GM10248 (cell line): ENCODE measurements around the gene CHRM5.

ENCODE experiments used
- CTCF ChIA-PET: fragments of 300-600 bp; sonication (Branson Sonifier 250); formaldehyde crosslinking; extraction: SDS; loops from one replicate; lab custom pipeline; 2021; ENCODE audit warnings: antibody characterized with exemption; lab: Yijun Ruan, JAX
- POLR2A ChIA-PET: fragments of 350-650 bp; sonication (Branson Sonifier 250); formaldehyde crosslinking; extraction: SDS; loops from one replicate; lab custom pipeline; 2020; ENCODE audit warnings: antibody characterized with exemption; lab: Yijun Ruan, JAX
- DNase-seq: peaks from one replicate; pipeline ENCODE4 v3.0.0; 2012; ENCODE audit errors: extremely low spot score
- CTCF ChIP-seq: IDR thresholded peaks from 2 replicates; pipeline ENCODE4 v1.5.1; 2012; ENCODE audit warnings: mild to moderate bottlenecking, low read depth; ENCODE audit errors: extremely low read depth, missing control alignments, control extremely low read depth

The CHRM5 gene

GRCh38 chr15:34027606-34028005 is 59.3 kb downstream of the CHRM5 start:
- POLR2A ChIA-PET, result no interaction called here
- no peak for TF ChIP-seq CTCF
- no peak for DNase-seq
- CTCF ChIA-PET, result no interaction called here

GRCh38 chr15:34031987-34032760 is 63.9 kb downstream of the CHRM5 start:
- ChIA-PET CTCF (interaction anchor here (0.7 kb wide), 1 partner anchor 11 kb away, joined by 3 read pairs; no protein-coding TSS in a partner anchor), POLR2A (no interaction called here)
- DNase-seq, result no peak
- TF ChIP-seq CTCF, result no peak

- ChIA-PET CTCF (interaction anchor here (0.9 to 3.9 kb wide), 3 partner anchors 10 to 171 kb away, joined by 3 to 19 read pairs (median 4); partner anchors contain the start of gene KATNBL1), POLR2A (interaction anchor here (0.6 kb wide), 1 partner anchor 329 kb away, joined by 4 read pairs; no protein-coding TSS in a partner anchor)
- peak; percentile 85 for DNase-seq
- no peak for TF ChIP-seq CTCF
Observed at GRCh38 chr15:34038023-34038870, 70.0 kb downstream of the CHRM5 start.

- CTCF ChIA-PET, result interaction anchor here (3.9 kb wide), 1 partner anchor 23 kb away, joined by 19 read pairs; no protein-coding TSS in a partner anchor
- DNase-seq, result peak; percentile 68
- no peak for TF ChIP-seq CTCF
- POLR2A ChIA-PET, result interaction anchor here (0.6 kb wide), 2 partner anchors 244 to 328 kb away, joined by 3 to 4 read pairs; no protein-coding TSS in a partner anchor
Observed at GRCh38 chr15:34038871-34039789, 70.8 kb downstream of the CHRM5 start, which contains the start of gene AVEN. TSS of gene AVEN (minus strand) at chr15:34039204. CDS start at chr15:34039046, 158 bp downstream.

GRCh38 chr15:34039790-34040113 is 71.5 kb downstream of the CHRM5 start:
- ChIA-PET CTCF (interaction anchor here (1.2 to 3.9 kb wide), 2 partner anchors 22 to 170 kb away, joined by 3 to 19 read pairs; partner anchors contain the start of gene KATNBL1), POLR2A (no interaction called here)
- peak; percentile 26 for DNase-seq
- TF ChIP-seq CTCF, result no peak
